MM.1S (cell line): Measurements from ENCODE around the gene GNL2.
A peak's percentile ranks its signal among the peaks of the same experiment; 100 is the strongest.
"Not testable (repeated sequence)": the region's sequence is repeated elsewhere in the genome, so short reads cannot be mapped to it uniquely, and the experiment has no call there.

Source experiments
- DNase-seq: peaks from one replicate; pipeline ENCODE4 v3.0.0-alpha.2; 2015
- H2AFZ ChIP-seq: fragments of 300-600 bp; sonication (generic); 2 replicates; pipeline ENCODE4 v1.6.0; 2016; ENCODE audit warnings: antibody characterized with exemption, low read length
- H3F3A ChIP-seq: fragments of 300-600 bp; sonication (generic); 2 replicates; pipeline ENCODE4 v1.6.1; 2016; ENCODE audit warnings: mild to moderate bottlenecking, antibody characterized with exemption, low read length, moderate library complexity, mixed read lengths; ENCODE audit not compliant: insufficient read depth
- H3K27ac ChIP-seq: fragments of 300-600 bp; sonication (generic); 2 replicates; pipeline ENCODE4 v1.5.1; 2016; ENCODE audit warnings: mild to moderate bottlenecking, low read length
- H3K27me3 ChIP-seq: fragments of 300-600 bp; sonication (generic); replicated peaks from 2 replicates; pipeline ENCODE4 v1.6.0; 2016; ENCODE audit warnings: low read length; ENCODE audit not compliant: insufficient read depth
- H3K36me3 ChIP-seq: fragments of 300-600 bp; sonication (generic); replicated peaks from 2 replicates; pipeline ENCODE4 v1.6.1; 2016; ENCODE audit warnings: mild to moderate bottlenecking, low read length, mixed read lengths; ENCODE audit not compliant: insufficient read depth
- H3K4me1 ChIP-seq: fragments of 300-600 bp; sonication (generic); 2 replicates; pipeline ENCODE4 v1.6.1; 2016; ENCODE audit warnings: low read length, mixed read lengths
- H3K4me2 ChIP-seq: fragments of 300-600 bp; sonication (generic); 2 replicates; pipeline ENCODE4 v1.6.0; 2016; ENCODE audit warnings: low read depth, low read length
- H3K4me3 ChIP-seq: fragments of 300-600 bp; sonication (generic); 2 replicates; pipeline ENCODE4 v1.5.1; 2016; ENCODE audit warnings: low read length, mixed read lengths
- H3K79me2 ChIP-seq: fragments of 300-600 bp; sonication (generic); 2 replicates; pipeline ENCODE4 v1.6.1; 2016; ENCODE audit warnings: mixed run types, low read length, mixed read lengths
- H3K9ac ChIP-seq: fragments of 300-600 bp; sonication (generic); 2 replicates; pipeline ENCODE4 v1.6.1; 2016; ENCODE audit warnings: low read length, mixed read lengths
- H3K9me2 ChIP-seq: fragments of 300-600 bp; sonication (generic); replicated peaks from 2 replicates; pipeline ENCODE4 v1.6.1; 2016; ENCODE audit warnings: mild to moderate bottlenecking, low read length, mixed read lengths; ENCODE audit not compliant: insufficient read depth
- H3K9me3 ChIP-seq: fragments of 300-600 bp; sonication (generic); replicated peaks from 2 replicates; pipeline ENCODE4 v1.6.1; 2016; ENCODE audit warnings: mild to moderate bottlenecking, low read length, mixed read lengths; ENCODE audit not compliant: insufficient read depth
- H4K20me1 ChIP-seq: fragments of 300-600 bp; sonication (generic); 2 replicates; pipeline ENCODE4 v1.6.1; 2016; ENCODE audit warnings: mild to moderate bottlenecking, low read length, moderate library complexity, mixed read lengths; ENCODE audit not compliant: insufficient read depth
- CTCF ChIP-seq: fragments of 300-600 bp; sonication (generic); IDR thresholded peaks from 2 replicates; pipeline ENCODE4 v1.5.1; 2016; ENCODE audit warnings: antibody characterized with exemption, low read length, mixed read lengths
- EZH2 ChIP-seq: fragments of 300-600 bp; sonication (generic); optimal IDR thresholded peaks from 2 replicates; pipeline ENCODE3; 2017; ENCODE audit warnings: low read depth, mild to moderate bottlenecking, antibody characterized with exemption, low read length, mixed read lengths
- EZH2phosphoT487 ChIP-seq: fragments of 300-600 bp; sonication (generic); IDR thresholded peaks from 2 replicates; pipeline ENCODE4 v1.6.1; 2018; ENCODE audit warnings: antibody characterized with exemption, low read length

GNL2 gene

GRCh38 chr1:37593726-37594125 lies 2.0 kb downstream of the GNL2 start:
- no peak overlapping the region for H3K27ac ChIP-seq
- H3K4me2 ChIP-seq: peak overlapping the region; percentile 79; the same call in 1 of the 2 replicates
- no peaks in the 10 kb centered on the region for H3F3A ChIP-seq
- H3K4me1 ChIP-seq: peaks cover 10% of the 10 kb centered on the region
- no peak overlapping the region for H3K9ac ChIP-seq
- H3K9me2 ChIP-seq: no peaks in the 10 kb centered on the region
- H3K27me3 ChIP-seq: no peaks in the 10 kb centered on the region
- peaks cover 62% of the 10 kb centered on the region for H3K79me2 ChIP-seq
- no peak for DNase-seq
- no peaks in the 10 kb centered on the region for H3K9me3 ChIP-seq
- no peak overlapping the region for H2AFZ ChIP-seq
- TF ChIP-seq EZH2phosphoT487 (no peak), EZH2 (no peak)
- H4K20me1 ChIP-seq: no peaks in the 10 kb centered on the region
- peaks cover 10% of the 10 kb centered on the region for H3K36me3 ChIP-seq
- no peak overlapping the region for H3K4me3 ChIP-seq

- no peak for DNase-seq
- no peaks in the 10 kb centered on the region for H3K9me3 ChIP-seq
- TF ChIP-seq CTCF: no peak
- no peaks in the 10 kb centered on the region for H3K27me3 ChIP-seq
- H3K9ac ChIP-seq: no peak overlapping the region
- no peaks in the 10 kb centered on the region for H3F3A ChIP-seq
- no peak overlapping the region for H2AFZ ChIP-seq
- peaks cover 28% of the 10 kb centered on the region for H3K36me3 ChIP-seq
- H3K4me2 ChIP-seq: no peak overlapping the region
- H3K9me2 ChIP-seq: no peaks in the 10 kb centered on the region
- no peak overlapping the region for H3K4me3 ChIP-seq
- peaks cover 2% of the 10 kb centered on the region for H3K4me1 ChIP-seq
- no peak overlapping the region for H3K27ac ChIP-seq
- peaks cover 66% of the 10 kb centered on the region for H3K79me2 ChIP-seq
- no peaks in the 10 kb centered on the region for H4K20me1 ChIP-seq
These were observed 6.8 kb downstream of the GNL2 start for GRCh38 chr1:37588939-37589338.

GRCh38 chr1:37584544-37584943 lies 11.2 kb downstream of the GNL2 start:
- H3K9me3 ChIP-seq, H4K20me1 ChIP-seq, H3K27ac ChIP-seq, H3F3A ChIP-seq, H3K27me3 ChIP-seq, H2AFZ ChIP-seq, H3K9me2 ChIP-seq, H3K4me2 ChIP-seq, DNase-seq, H3K4me1 ChIP-seq, H3K9ac ChIP-seq, H3K4me3 ChIP-seq: not testable (repeated sequence)
- Histone ChIP-seq H3K36me3 (peaks cover 28% of the 10 kb centered on the region), H3K79me2 (peaks cover 47% of the 10 kb centered on the region)

GRCh38 chr1:37575692-37576091 lies 20.0 kb downstream of the GNL2 start:
- peaks cover 28% of the 10 kb centered on the region for H3K4me1 ChIP-seq
- no peaks in the 10 kb centered on the region for H3K9me2 ChIP-seq
- TF ChIP-seq EZH2phosphoT487 (no peak), CTCF (no peak), EZH2 (no peak)
- H3K4me2 ChIP-seq: no peak overlapping the region
- no peaks in the 10 kb centered on the region for H3K9me3 ChIP-seq
- H3K79me2 ChIP-seq: peaks cover 14% of the 10 kb centered on the region
- no peak overlapping the region for H3K9ac ChIP-seq
- peaks cover 26% of the 10 kb centered on the region for H3F3A ChIP-seq
- no peaks in the 10 kb centered on the region for H4K20me1 ChIP-seq
- DNase-seq: no peak
- H3K36me3 ChIP-seq: peaks cover 13% of the 10 kb centered on the region
- H3K27ac ChIP-seq: no peak overlapping the region
- H3K27me3 ChIP-seq: no peaks in the 10 kb centered on the region
- no peak overlapping the region for H2AFZ ChIP-seq
- no peak overlapping the region for H3K4me3 ChIP-seq
